GM19452 (cell line): ENCODE measurements around the gene CHN2.

Source experiments
- ATAC-seq: cut with Tn5 transposase; IDR thresholded peaks from one replicate; pipeline ENCODE4 v1.9.1; 2021; ENCODE audit not compliant: unreplicated experiment

Gene CHN2

DNA sequence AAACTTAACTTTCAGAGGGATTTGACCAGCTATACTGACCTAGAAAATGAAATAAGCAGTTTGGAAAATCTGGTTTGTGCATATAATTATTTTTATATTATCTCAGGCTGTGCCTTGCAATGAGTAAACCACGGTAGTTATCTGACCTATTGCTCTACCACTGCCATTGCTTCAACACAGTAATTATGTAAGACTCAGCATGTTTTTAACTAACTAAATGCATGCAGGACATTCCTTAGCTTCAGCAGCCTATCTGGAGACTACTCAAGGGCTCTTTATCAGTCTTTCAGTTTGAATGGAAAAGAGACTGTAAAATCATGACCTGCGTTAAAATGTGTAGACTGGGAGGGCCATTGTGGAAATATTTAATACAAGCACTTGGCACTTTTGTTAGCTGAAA is 22.5 kb downstream of the CHN2 start:
- ATAC-seq, result no peak

DNA sequence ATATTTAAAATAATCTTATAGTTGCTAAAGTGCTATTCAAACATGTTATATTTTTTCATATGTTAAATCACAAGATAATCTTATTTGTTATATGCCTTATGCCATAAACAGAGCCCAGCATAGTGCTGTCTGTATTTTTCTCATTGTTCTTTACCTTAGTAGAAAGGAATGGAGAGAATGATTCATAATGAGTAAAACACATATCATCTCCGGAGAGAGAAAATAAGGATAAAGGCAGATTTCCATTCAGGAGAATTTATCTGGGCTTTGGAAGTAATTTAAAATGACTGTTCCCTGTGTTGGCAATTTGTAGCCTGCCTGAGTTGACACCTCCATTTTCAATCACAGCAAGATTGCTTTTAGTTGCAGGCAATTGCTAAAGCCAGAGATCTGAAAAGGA is 30.2 kb downstream of the CHN2 start:
- no peak for ATAC-seq

DNA sequence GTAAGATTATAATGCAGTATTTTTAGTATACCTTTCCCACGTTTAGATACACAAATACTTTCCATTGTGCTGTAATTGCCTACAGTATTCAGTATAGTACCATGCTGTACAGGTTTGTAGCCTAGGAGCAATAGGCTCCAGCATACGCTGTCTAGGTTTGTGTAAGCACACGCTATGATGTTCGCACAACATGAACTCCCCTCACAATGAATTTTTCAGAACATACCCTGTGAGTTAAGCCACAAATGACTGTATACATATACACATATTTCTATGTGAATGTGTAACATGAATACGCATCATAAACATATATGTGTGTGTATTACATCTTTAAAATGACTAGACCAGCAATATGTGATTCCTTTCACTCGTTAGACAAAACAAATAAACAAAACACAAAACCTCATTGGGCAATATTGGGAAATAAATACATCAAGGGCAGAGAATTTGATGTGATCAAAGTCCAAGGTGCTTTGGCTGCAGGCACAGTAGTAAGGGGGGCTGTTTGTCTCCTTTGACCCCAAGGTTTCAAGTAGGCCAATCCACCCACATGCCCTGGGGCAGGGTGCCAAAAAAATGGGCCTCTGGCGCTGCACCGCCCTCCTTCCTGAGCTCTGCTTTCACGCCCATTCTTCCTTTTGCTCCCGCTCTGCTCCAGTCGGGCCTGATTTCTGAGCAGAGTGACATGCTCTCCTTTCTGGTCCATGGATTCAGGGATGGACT is 33.9 kb downstream of the CHN2 start:
- ATAC-seq, result no peak

DNA sequence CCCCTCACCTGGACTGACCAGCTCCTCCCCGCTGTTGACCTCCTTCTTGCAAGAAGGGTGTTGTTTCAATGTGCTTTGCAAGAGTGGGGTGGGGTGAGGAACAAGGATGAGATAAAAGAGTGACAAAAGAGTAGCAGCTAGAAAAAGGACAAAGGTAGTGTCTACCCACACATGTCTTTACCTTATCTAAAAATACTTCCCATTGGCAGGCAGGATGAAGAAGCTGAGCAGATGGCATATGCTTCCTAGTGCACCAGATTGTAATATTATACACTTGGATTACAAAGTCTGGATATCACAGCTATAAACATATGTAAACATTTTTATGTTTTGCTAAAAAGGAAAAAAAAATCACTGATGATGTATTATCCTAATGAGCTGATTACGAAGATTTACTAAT is 34.5 kb downstream of the CHN2 start:
- ATAC-seq, result no peak

DNA sequence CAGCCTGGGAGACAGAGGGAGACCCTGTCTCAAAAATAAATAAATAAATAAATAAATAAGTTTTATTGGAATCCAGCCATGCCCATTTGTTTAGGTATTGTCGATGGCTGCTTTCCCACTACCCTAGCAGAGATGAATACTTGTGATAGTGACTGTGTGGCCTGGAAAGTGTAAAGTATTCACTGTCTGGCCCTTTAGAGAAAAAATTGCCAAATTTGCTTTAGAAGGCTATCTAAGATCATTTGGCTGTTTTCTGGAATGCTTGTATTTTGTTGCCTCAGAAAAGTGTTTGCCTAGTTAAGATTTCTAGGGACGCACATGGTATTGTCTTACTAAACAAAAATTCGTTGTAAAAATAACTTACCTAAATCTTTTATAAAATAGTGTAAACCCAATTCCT is 35.4 kb downstream of the CHN2 start:
- ATAC-seq, result no peak

DNA sequence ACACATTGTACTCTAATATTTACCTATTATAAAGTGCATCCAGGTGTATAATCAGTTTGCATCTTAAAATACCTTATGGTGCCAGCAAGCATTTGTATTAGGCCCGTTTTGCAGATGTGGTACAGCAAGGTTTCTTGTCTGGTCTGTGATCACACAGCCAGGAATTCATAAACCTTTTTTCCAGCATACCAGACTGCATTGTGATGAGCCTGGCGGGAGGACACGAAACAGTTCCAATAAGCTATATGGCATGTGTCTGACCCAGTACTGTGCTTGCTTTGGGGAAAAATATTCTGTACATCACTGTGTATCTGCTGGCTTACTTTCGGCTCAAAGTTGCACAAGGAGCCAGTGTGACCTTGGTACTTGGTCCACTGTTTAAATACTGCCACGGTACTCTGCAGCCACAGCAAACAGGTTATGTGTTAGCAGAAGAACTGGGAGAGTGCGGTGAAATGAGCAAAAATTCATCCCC is 36.3 kb downstream of the CHN2 start:
- no peak for ATAC-seq

DNA sequence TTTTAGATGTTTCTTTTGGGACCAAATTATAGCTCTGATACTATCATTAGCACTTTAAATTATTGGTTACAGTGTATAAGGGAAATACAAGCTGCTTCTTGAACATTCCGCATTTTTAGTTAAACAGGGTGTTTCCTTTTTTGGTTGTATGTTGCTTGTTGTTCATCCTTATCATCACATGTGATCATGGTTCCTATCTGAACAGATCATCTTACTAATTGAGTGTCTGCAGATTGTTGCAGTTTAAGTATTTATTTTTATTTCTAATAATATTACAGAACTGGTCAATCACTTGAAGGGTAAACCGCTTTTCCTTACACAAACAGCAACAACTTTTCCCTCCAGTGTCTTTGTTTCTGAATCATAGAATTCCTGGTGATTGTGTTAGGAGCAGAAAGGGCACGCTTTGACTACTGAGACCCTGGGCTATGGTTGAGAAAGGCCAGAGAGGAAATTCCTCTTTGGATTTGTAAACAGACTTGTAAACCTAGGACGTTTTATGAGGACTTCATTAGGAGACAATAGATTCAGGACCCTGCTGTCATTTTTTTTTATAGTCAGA is 37.2 kb downstream of the CHN2 start:
- ATAC-seq, result no peak

DNA sequence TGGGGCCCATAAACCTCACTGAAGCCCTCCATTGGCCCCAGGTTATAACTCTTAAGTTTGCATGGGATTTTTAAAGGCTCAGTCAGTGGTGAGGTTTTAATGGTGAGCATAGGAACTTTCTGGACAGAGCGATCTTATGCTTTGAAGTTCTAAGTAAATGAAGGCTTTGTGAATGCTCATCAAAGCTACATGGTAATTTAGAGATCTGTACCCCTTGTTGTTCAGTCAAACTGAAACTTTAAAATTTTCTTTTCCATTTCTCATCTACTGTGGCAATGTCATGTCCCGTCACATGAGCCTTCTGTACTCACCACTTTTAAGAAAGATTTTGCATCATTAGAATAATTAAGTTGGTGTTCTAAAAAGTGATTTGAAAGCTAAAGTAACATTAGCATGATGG is 39.9 kb downstream of the CHN2 start:
- ATAC-seq, result no peak

DNA sequence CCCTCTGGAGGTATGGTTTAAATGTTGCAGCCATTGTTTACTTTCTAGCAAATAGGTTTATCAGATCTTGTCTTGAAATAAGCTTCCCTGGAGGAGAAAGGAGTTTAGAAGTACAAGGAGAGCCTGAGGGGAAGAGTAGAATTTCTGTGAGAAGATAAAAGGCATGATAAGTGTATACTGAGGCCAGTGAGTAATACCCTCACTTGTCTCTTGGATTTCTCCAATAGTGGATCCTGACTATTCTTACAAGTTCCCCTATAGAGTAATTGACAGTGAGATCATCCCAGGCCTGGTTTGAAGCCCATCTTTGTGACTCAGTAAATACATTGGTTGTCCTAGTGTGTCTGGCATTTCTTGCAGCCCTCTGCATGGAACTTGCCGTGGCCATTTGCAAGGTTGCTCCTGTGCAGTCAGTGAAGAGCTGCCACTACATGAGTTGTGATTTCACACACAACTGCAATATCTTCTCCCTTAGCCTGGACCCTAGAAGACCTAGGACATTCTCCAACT is 41.6 kb downstream of the CHN2 start:
- no peak for ATAC-seq

DNA sequence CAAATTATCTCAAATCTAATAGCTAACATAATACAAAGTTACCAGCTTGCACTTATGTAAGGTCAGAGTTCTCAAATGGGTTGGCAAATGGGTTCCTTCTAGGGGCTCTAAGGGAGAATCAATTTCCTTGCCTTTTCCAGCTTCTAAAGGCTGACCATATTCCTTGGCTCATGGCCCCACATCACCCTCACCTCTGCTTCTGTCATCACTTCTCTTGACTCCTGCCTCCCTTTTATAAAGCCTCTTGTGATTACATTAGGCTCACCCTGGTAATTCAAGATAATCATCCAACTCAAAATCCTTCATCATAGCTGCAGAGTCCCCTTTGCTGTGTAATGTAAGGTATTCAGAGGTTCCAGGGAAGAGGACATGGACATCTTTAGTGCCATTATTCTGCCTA is 42.1 kb downstream of the CHN2 start:
- ATAC-seq, result no peak

DNA sequence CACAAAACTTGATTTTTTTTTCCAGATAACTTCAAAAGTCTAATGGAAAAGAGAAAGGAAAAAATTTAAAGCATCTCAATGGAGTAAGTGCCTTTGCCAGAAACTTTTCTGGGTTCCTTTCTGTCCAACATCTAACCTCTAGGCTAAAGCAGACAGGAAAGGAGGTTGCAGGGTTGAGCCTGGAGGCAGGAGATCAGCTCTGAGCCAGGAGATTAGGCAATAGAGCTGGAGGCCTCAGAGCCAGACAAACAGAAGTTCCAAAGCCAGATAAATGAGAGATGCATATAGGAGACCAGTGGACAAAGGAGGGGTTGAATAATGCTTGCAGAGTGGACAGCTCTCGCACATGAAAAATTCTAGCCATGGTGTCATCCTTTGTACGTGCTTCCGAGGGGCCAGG is 42.9 kb downstream of the CHN2 start:
- no peak for ATAC-seq

DNA sequence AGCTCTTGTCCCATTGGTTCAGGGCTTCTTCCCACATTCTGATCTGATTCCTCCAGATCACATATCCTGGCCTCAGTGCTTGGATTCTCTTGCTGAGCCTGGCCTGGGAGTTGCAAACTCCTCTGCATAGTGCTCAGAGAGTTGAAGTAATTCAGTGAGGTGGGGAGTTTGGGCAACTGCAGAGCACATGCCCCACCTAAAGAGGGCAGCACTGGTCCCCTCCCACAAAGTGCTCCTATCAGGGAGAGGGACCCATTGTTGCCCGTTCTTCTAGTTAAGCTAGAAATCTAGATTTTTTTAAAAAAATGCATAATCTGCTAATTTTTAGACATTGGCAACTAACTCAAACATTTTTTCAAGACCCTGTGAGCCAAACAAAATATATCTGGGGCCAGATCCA is 45.1 kb downstream of the CHN2 start:
- no peak for ATAC-seq

DNA sequence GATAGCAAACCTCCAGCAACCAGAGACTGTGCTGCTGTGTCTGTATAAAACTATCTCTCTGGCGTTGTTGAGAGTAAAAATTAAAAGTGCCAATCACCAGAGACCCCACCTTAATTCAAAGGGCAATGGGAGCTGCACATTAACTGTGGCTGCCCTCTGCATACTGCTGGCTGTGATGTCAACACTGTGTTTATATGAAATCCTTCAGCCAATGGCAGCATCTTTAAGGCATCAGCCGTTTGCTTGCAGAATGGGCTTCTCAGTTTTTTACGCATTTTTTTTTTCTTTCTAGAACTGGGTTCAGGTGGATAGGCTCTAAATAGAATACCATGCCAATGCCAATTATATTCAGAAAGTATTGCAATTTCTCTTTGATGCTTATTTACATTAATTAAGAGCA is 47.7 kb downstream of the CHN2 start:
- ATAC-seq, result no peak

DNA sequence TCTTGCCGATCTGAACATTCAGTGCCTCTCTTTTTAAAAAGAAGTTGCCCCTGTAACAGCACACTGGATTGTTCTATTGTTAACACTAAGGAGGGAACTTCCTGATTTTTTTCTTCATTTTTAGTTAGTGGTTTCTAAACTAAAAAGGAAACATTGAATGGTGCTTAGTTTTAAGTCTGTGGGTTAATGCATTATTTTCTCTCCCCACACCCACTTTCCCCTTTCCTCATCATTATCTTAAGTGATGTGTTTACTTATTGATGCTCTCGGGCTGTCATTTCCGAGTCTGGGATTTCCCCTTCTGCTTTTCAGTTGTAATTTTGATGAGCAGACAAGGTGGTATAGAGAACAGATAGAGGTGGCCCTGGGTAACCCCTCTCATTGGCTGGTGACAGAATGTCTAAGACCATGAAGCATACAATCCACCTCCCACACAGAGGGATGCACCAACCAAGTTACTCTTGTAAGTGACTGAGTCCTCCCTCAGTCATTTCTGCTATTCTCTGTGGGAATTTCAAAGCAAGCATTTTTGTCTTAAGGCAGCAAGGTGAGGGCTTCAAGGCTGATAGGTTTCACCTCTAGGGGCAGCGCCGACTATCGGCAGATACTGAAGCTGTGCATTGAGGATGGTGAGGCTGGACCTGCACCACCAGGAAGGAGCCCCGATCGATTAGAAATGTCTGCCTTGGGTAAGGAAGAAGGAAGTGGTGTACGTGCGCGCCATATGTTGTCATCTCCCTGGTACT is 49.5 kb downstream of the CHN2 start:
- ATAC-seq, result no peak

DNA sequence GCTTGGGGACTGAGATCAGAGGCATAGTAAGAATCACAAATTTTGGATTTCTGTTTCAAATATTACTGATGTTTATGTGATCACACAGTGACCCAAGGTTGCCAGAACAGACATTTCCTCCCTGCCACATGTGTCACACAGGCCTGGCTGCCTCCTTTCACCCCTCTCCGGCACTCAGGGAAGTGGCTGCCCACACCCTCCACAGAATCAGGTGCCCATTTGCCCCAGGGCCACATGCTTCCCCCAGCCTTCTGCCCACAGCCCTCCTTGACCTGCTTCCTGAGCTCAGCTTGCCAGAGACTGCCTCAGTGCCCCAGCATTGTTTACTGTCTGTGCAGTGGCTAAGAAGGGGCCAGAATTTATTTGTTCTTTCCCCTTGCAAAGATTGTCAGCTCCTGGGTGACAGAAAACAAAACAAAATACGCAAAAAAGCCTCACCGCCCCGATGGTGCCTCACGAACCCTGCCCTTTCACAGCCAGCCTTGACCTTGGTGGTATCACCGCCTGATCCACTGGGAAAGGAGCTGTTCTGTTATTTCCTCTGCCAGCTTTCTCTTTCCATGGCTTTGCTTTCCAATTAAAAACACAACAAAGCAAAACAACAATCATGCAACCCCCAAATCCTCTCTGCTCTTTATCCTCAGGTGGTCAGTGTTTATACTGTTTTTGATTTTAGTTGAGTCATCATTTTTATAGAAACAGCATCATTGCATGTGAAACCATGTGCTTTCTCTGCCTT is 52.8 kb downstream of the CHN2 start:
- no peak for ATAC-seq

DNA sequence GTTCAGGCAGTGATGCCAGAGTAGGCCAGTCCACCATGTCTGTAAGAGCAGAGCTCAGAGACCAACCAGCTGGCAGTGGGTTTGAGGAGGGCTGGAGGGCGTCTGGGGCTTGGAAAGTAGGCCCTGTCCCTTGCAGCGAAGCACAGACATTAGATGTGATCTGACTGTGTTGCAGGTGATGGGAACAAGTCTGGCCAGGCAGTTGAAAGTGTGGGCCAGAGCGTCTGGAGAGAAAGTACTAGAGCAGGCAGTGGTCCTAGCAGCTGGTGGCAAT is 53.3 kb downstream of the CHN2 start:
- no peak for ATAC-seq

DNA sequence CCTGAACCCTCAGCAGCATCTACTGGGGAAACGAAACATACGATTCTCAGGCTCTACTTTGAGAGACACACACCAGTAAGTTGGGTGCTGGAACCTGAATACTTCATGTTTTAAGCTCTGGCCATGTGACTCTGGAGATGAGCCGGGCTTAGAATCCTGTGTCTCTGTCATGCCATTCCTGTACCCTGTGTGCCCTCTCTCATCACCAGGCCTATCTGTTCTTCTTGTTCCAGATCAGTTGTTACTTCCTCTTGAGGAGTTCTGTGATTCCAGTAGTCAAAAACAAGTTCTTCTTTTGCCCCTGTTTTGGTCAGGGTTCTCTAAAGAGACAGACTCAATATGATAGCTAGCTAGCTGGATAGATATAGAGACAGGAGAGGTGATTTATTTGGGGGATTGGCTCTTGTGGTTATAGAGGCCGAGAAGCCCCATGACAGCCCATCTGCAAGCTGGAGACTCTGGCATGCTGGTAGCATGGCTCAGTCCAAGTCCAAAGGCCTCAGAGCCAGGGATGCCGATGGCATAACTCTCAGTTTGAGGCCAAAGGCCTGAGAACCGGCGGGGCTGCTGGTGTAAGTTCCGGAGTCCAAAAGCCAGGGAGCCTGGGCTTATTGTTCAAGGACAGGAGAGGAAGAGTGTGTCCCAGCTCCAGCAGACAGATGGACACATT is 54.3 kb downstream of the CHN2 start:
- no peak for ATAC-seq

DNA sequence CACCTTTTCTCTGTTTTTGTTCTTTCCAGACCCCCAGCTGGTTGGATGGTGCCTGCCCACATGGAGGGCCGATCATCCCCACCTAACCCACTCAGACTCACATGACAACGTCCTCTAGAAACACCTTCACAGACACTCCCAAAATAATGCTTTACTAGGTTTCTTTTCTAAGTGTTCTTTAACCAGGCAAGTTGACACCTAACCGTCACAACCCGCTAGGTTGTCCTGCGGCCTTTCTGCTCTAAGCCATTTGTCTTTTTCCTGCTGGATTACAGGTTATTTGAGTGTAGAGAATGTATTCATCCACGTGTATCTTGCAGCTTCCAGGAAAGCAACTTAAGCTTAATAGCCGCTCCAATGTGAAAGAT is 54.8 kb downstream of the CHN2 start:
- no peak for ATAC-seq

DNA sequence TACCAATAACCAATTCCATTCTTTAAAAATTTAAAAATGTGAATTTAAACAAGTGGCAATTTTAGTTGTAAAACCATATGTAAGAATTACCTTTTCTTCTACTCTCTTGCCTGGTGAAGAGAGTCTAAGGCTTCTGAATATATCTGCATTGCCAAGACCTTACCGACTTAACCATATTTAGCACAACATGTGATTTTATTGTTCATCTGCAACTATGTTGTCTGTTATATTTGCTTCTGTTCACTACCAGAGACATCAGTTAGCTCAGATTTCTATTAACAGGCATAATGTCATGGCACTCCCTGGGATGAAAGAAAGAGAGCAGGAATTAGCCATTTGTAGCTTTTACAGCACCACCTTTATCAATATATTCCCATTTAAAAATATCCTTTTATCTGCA is 55.3 kb downstream of the CHN2 start:
- no peak for ATAC-seq

DNA sequence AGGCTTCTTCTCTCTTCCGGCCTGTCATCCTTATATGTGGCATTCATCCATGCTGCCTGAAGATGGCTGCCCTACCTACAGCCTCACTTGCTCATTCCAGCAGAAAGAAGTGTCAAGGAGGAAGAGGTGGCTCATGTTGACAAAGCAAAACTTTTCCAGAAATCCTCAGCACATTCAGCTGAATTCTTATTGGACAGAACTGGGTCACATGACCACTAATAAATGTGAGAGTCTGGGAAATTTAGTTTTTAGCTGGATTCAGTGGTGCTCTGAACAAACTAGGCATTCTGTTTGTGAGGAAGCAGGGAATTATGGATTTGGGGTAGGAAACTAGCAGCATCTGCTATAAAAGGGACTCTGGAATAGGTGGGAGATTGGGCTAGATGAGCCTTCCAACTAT is 58.6 kb downstream of the CHN2 start:
- ATAC-seq, result no peak

DNA sequence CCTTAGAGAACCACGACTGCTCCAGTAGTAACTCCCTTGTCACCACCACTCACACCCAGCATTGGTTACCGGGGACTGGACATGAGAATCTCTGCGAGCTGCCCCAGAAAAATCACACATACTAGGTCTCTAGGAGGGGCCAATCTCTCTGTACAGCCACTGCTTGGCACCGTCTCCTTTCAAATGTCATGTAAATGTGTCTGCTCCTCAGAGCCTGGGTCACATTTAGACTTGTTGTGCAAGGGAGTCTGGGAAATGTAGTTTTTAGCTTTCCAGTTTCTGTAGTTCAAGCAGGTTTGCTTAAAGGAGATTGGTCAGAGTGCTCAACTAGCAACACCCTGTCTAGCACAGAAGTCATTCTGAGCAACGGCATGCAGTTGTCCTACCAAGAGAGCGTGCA is 60.0 kb downstream of the CHN2 start:
- no peak for ATAC-seq
